Measurements from ENCODE around the gene CPLX1.
"Not testable (repeated sequence)": the region's sequence is repeated elsewhere in the genome, so short reads cannot be mapped to it uniquely, and the experiment has no call there.

CPLX1 gene

GRCh38 chr4:808860-809570, 16.9 kb downstream of the CPLX1 start:
- no peak for DNase-seq (ENCODE audit: low read depth)
- no peak overlapping the region for H3K4me3 ChIP-seq (ENCODE audit: low read length)
- TF ChIP-seq CTCF (conservative IDR thresholded peaks at IDR 0.05; ENCODE audit: low read depth, low read length): no peak

GRCh38 chr4:807792-808191, 18.1 kb downstream of the CPLX1 start:
- DNase-seq (ENCODE audit: low read depth): no peak
- H3K4me3 ChIP-seq (ENCODE audit: low read length): no peak overlapping the region
- TF ChIP-seq CTCF (conservative IDR thresholded peaks at IDR 0.05; ENCODE audit: low read depth, low read length): no peak

GRCh38 chr4:806979-807378, 18.9 kb downstream of the CPLX1 start:
- not testable (repeated sequence) for H3K4me3 ChIP-seq (ENCODE audit: low read length); DNase-seq (ENCODE audit: low read depth)

GRCh38 chr4:804804-805203, 21.1 kb downstream of the CPLX1 start:
- DNase-seq (ENCODE audit: low read depth): no peak
- TF ChIP-seq CTCF (conservative IDR thresholded peaks at IDR 0.05; ENCODE audit: low read depth, low read length): no peak
- H3K4me3 ChIP-seq (ENCODE audit: low read length): no peak overlapping the region

- no peak overlapping the region for H3K4me3 ChIP-seq (ENCODE audit: low read length)
- no peak for TF ChIP-seq CTCF (conservative IDR thresholded peaks at IDR 0.05; ENCODE audit: low read depth, low read length)
- DNase-seq (ENCODE audit: low read depth): no peak
Measured at GRCh38 chr4:803884-804283, 22.0 kb downstream of the CPLX1 start.

- H3K4me3 ChIP-seq (ENCODE audit: low read length): no peak overlapping the region
- no peak for DNase-seq (ENCODE audit: low read depth)
- TF ChIP-seq CTCF (conservative IDR thresholded peaks at IDR 0.05; ENCODE audit: low read depth, low read length): no peak
Measured at GRCh38 chr4:801436-802124, 24.3 kb downstream of the CPLX1 start.

GRCh38 chr4:797066-797465, 28.9 kb downstream of the CPLX1 start:
- DNase-seq (ENCODE audit: low read depth): no peak
- no peak for TF ChIP-seq CTCF (conservative IDR thresholded peaks at IDR 0.05; ENCODE audit: low read depth, low read length)

More at GRCh38 chr4:797066-797465, 28.9 kb downstream of the CPLX1 start:
- H3K4me3 ChIP-seq (ENCODE audit: low read length): no peak overlapping the region
